CD8-positive, alpha-beta memory T cell (primary cell): ENCODE results near the gene GLUL. TPM values are rescaled to one million over a fixed set of nuclear protein-coding genes. Genes with fewer than 3 reads are reported as not detected.

Source experiments
- CTCF ChIA-PET: fragments of 350-600 bp; sonication (Branson Sonifier 250); formaldehyde crosslinking; loops from one replicate; lab custom pipeline; 2021; ENCODE audit warnings: antibody characterized with exemption; lab: Charles Lee
- POLR2A ChIA-PET: fragments of 350-600 bp; sonication (Branson Sonifier 250); formaldehyde crosslinking; loops from one replicate; lab custom pipeline; 2021; ENCODE audit warnings: antibody characterized with exemption; lab: Charles Lee
- DNase-seq, 5 donors: peaks; one replicate each; pipeline versions ENCODE4 v3.0.0 to v3.0.0-alpha.2; 2020 to 2022; ENCODE audit warnings: mixed read lengths in 1 of 5
- H3K27ac ChIP-seq: one replicate; pipeline ENCODE4 v1.7.0; 2013; ENCODE audit warnings: low read depth, mild to moderate bottlenecking, low read length, moderate library complexity
- H3K27me3 ChIP-seq: 2 replicates; pipeline ENCODE4 v1.7.0; 2013; ENCODE audit warnings: low read length, mild to moderate bottlenecking; ENCODE audit not compliant: insufficient read depth, poor library complexity, severe bottlenecking
- H3K36me3 ChIP-seq: 2 replicates; pipeline ENCODE4 v1.7.0; 2013; ENCODE audit warnings: mild to moderate bottlenecking, low read length, moderate library complexity; ENCODE audit not compliant: insufficient read depth
- H3K4me1 ChIP-seq: 2 replicates; pipeline ENCODE4 v1.7.0; 2013; ENCODE audit warnings: mild to moderate bottlenecking, low read length, moderate library complexity; ENCODE audit not compliant: insufficient read depth
- H3K4me3 ChIP-seq: 2 replicates; pipeline ENCODE4 v1.7.0; 2013; ENCODE audit warnings: mild to moderate bottlenecking, low read length
- H3K9me3 ChIP-seq: 2 replicates; pipeline ENCODE4 v1.7.0; 2013; ENCODE audit warnings: mild to moderate bottlenecking, low read length
- H3K27ac Mint-ChIP-seq, 8 donors: one replicate each; pipeline ENCODE4 v1.8.0; 2020 to 2021; ENCODE audit warnings: mixed read lengths in 8 of 8, mild to moderate bottlenecking in 6 of 8, inconsistent platforms in 3 of 8, moderate library complexity in 3 of 8
- H3K27me3 Mint-ChIP-seq, 2 donors: one replicate each; pipeline ENCODE4 v1.8.0; 2020 to 2021; ENCODE audit warnings: mixed read lengths in 2 of 2, mild to moderate bottlenecking in 1 of 2, moderate library complexity in 1 of 2
- H3K36me3 Mint-ChIP-seq, 3 donors: one replicate each; pipeline ENCODE4 v1.8.0; 2020 to 2021; ENCODE audit warnings: mixed read lengths in 3 of 3, inconsistent platforms in 1 of 3, mild to moderate bottlenecking in 1 of 3
- H3K4me1 Mint-ChIP-seq, 3 donors: one replicate each; pipeline ENCODE4 v1.8.0; 2020 to 2021; ENCODE audit warnings: mixed read lengths in 3 of 3, inconsistent platforms in 1 of 3, mild to moderate bottlenecking in 1 of 3
- H3K4me3 Mint-ChIP-seq, 7 donors: one replicate each; pipeline ENCODE4 v1.8.0; 2020 to 2021; ENCODE audit warnings: mixed read lengths in 7 of 7, mild to moderate bottlenecking in 6 of 7, moderate library complexity in 4 of 7, inconsistent platforms in 2 of 7
- H3K9me3 Mint-ChIP-seq, 5 donors: one replicate each; pipeline ENCODE4 v1.8.0; 2020 to 2022; ENCODE audit warnings: mixed read lengths in 5 of 5, mild to moderate bottlenecking in 3 of 5, moderate library complexity in 2 of 5, inconsistent platforms in 1 of 5
- polyA plus RNA-seq: library from polyadenylated mRNA; unstranded; fragments of 300-500 nt; fragmentation: Illumina TruSeq; gene quantifications from one replicate; pipeline ENCODE4 v1.2.3, GENCODE V29; 2021
- total RNA-seq, 2 experiments: library from RNA; stranded (reverse); gene quantifications; one replicate each; pipeline ENCODE4 v1.2.3, GENCODE V29; 2021

Gene GLUL
- total and polyA plus RNA-seq, 3 experiments from 2014 or later, result 31.2 to 62.9 (median 32.7) TPM

DNA sequence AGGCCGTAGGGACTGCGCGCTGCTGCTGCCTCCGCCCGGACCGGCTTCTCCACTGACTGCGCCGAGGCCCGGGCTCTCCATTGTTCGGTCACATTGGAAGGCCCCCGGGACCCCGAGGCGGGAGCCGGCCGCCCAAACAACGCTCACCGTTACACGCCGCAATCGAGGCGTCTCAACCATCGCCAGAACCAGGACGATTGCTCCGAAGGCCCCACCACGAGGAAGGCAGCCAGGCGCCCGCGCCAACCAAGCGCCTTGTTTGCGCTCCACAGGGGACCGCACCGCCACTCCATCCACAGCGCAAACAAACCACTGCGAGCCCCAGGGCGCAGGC, 595 bp downstream of the GLUL start:
- peak in 1 of 5 donors; percentile 64 for DNase-seq
- H3K4me3 Mint-ChIP-seq, result peak overlapping the region; percentile 88 to 95 (median 92)
- H3K9me3 Mint-ChIP-seq, result no peaks in the 10 kb centered on the region
- peaks cover 0 to 18% (median 3%) of the 10 kb centered on the region in 3 donors for H3K36me3 Mint-ChIP-seq
- peaks cover 17% of the 10 kb centered on the region for H3K36me3 ChIP-seq
- peak overlapping the region; percentile 82 for H3K27ac ChIP-seq
- H3K4me1 Mint-ChIP-seq, result peaks cover 28 to 37% (median 33%) of the 10 kb centered on the region in 3 donors
- no peaks in the 10 kb centered on the region for H3K9me3 ChIP-seq
- peak overlapping the region; percentile 69 for H3K4me3 ChIP-seq
- CTCF ChIA-PET, result interaction anchor here (1.3 kb wide), 1 partner anchor 248 kb away, joined by 4 read pairs; no protein-coding TSS in a partner anchor
- H3K27me3 Mint-ChIP-seq, result peaks cover 6 to 23% of the 10 kb centered on the region in 2 donors
- no peaks in the 10 kb centered on the region for H3K27me3 ChIP-seq
- POLR2A ChIA-PET, result no interaction called here
- peak overlapping the region; percentile 80 to 91 (median 82) for H3K27ac Mint-ChIP-seq
- H3K4me1 ChIP-seq, result peaks cover 10% of the 10 kb centered on the region

GRCh38 chr1:182389619-182390047, 2.0 kb downstream of the GLUL start:
- Mint-ChIP-seq H3K4me1 (peaks cover 28 to 37% (median 33%) of the 10 kb centered on the region in 3 donors), H3K27ac (peak overlapping the region; percentile 55 to 91 (median 86)), H3K36me3 (peaks cover 0 to 30% (median 8%) of the 10 kb centered on the region in 3 donors), H3K9me3 (no peaks in the 10 kb centered on the region), H3K27me3 (peaks cover 4 to 18% of the 10 kb centered on the region in 2 donors), H3K4me3 (peak overlapping the region; percentile 80 to 94 (median 89))
- ChIA-PET CTCF (interaction anchor here (1.3 to 1.9 kb wide), 3 partner anchors 246 to 305 kb away, joined by 3 to 7 read pairs (median 4); no protein-coding TSS in a partner anchor), POLR2A (no interaction called here)
- Histone ChIP-seq H3K27me3 (no peaks in the 10 kb centered on the region), H3K4me1 (peaks cover 10% of the 10 kb centered on the region), H3K27ac (peak overlapping the region; percentile 82), H3K36me3 (peaks cover 24% of the 10 kb centered on the region), H3K9me3 (no peaks in the 10 kb centered on the region), H3K4me3 (peak overlapping the region; percentile 69)
- no peak for DNase-seq

- Mint-ChIP-seq H3K4me3 (peak overlapping the region in 6 of 7 donors; percentile 3 to 94 (median 89)), H3K36me3 (peaks cover 6 to 39% (median 9%) of the 10 kb centered on the region in 3 donors), H3K4me1 (peaks cover 28 to 37% (median 33%) of the 10 kb centered on the region in 3 donors), H3K9me3 (no peaks in the 10 kb centered on the region), H3K27ac (peak overlapping the region in 7 of 8 donors; percentile 40 to 91 (median 87)), H3K27me3 (peaks cover 4 to 18% of the 10 kb centered on the region in 2 donors)
- Histone ChIP-seq H3K4me3 (no peak overlapping the region), H3K27me3 (no peaks in the 10 kb centered on the region), H3K9me3 (no peaks in the 10 kb centered on the region), H3K36me3 (peaks cover 29% of the 10 kb centered on the region), H3K27ac (peak overlapping the region; percentile 82), H3K4me1 (peaks cover 10% of the 10 kb centered on the region)
- CTCF ChIA-PET, result interaction anchor here (1.3 to 1.9 kb wide), 2 partner anchors 245 to 304 kb away, joined by 3 to 7 read pairs; no protein-coding TSS in a partner anchor
- no peak for DNase-seq
- POLR2A ChIA-PET, result no interaction called here
Measured at GRCh38 chr1:182388392-182389134, 3.0 kb downstream of the GLUL start.

DNA sequence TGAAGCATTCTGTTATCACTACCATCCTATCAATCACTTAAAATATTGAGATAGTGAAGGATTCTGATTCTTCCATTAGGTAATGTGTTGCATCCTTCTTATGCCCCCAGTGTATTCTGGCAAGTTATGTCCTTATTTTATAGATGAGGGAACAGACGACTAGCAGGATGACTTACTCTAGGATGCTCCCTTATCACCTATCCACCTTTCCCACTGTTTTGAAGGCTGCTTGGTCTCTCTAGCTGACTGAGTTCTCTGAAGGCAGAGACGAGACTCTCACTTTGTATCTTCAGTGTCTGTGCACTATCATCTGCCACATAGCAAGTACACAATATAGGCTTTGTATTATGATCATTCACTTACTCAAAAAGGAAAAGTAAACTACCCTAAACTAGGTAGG, 4.0 kb downstream of the GLUL start:
- peaks cover 6 to 42% (median 12%) of the 10 kb centered on the region in 3 donors for H3K36me3 Mint-ChIP-seq
- DNase-seq, result no peak
- peak overlapping the region in 1 of 7 donors; percentile 18 for H3K4me3 Mint-ChIP-seq
- H3K4me1 Mint-ChIP-seq, result peaks cover 25 to 34% (median 30%) of the 10 kb centered on the region in 3 donors
- POLR2A ChIA-PET, result no interaction called here
- no peak overlapping the region for H3K4me3 ChIP-seq
- H3K27ac Mint-ChIP-seq, result peak overlapping the region in 2 of 8 donors; percentile 7 to 38
- H3K4me1 ChIP-seq, result peaks cover 10% of the 10 kb centered on the region
- CTCF ChIA-PET, result interaction anchor here (1.9 kb wide), 1 partner anchor 8 kb away, joined by 6 read pairs; no protein-coding TSS in a partner anchor
- peaks cover 29% of the 10 kb centered on the region for H3K36me3 ChIP-seq
- H3K27me3 ChIP-seq, result no peaks in the 10 kb centered on the region
- no peaks in the 10 kb centered on the region for H3K9me3 Mint-ChIP-seq
- no peak overlapping the region for H3K27ac ChIP-seq
- H3K27me3 Mint-ChIP-seq, result peaks cover 4 to 10% of the 10 kb centered on the region in 2 donors
- H3K9me3 ChIP-seq, result no peaks in the 10 kb centered on the region

GRCh38 chr1:182386980-182387379, 4.6 kb downstream of the GLUL start:
- Histone ChIP-seq H3K27me3 (no peaks in the 10 kb centered on the region), H3K27ac (no peak overlapping the region), H3K4me1 (peaks cover 6% of the 10 kb centered on the region), H3K9me3 (no peaks in the 10 kb centered on the region), H3K4me3 (no peak overlapping the region), H3K36me3 (peaks cover 29% of the 10 kb centered on the region)
- Mint-ChIP-seq H3K36me3 (peaks cover 6 to 42% (median 13%) of the 10 kb centered on the region in 3 donors), H3K27me3 (peaks cover 4 to 9% of the 10 kb centered on the region in 2 donors), H3K4me3 (peak overlapping the region in 1 of 7 donors; percentile 17), H3K4me1 (peaks cover 22 to 31% (median 27%) of the 10 kb centered on the region in 3 donors), H3K27ac (peak overlapping the region in 1 of 8 donors; percentile 19), H3K9me3 (no peaks in the 10 kb centered on the region)
- no peak for DNase-seq
- ChIA-PET POLR2A (no interaction called here), CTCF (interaction anchor here (1.9 kb wide), 1 partner anchor 8 kb away, joined by 6 read pairs; no protein-coding TSS in a partner anchor)

GRCh38 chr1:182385885-182386853, 5.4 kb downstream of the GLUL start:
- Histone ChIP-seq H3K27me3 (no peaks in the 10 kb centered on the region), H3K9me3 (no peaks in the 10 kb centered on the region), H3K27ac (no peak overlapping the region), H3K36me3 (peaks cover 29% of the 10 kb centered on the region), H3K4me1 (peaks cover 6% of the 10 kb centered on the region), H3K4me3 (no peak overlapping the region)
- ChIA-PET CTCF (interaction anchor here (1.9 kb wide), 1 partner anchor 9 kb away, joined by 6 read pairs; no protein-coding TSS in a partner anchor), POLR2A (no interaction called here)
- no peaks in the 10 kb centered on the region for H3K9me3 Mint-ChIP-seq
- H3K27me3 Mint-ChIP-seq, result peaks cover 3 to 9% of the 10 kb centered on the region in 2 donors
- H3K27ac Mint-ChIP-seq, result peak overlapping the region in 2 of 8 donors; percentile 19 to 82
- DNase-seq, result no peak
- H3K4me1 Mint-ChIP-seq, result peaks cover 21 to 30% (median 26%) of the 10 kb centered on the region in 3 donors
- peak overlapping the region in 1 of 7 donors; percentile 17 for H3K4me3 Mint-ChIP-seq
- H3K36me3 Mint-ChIP-seq, result peaks cover 6 to 42% (median 13%) of the 10 kb centered on the region in 3 donors

DNA sequence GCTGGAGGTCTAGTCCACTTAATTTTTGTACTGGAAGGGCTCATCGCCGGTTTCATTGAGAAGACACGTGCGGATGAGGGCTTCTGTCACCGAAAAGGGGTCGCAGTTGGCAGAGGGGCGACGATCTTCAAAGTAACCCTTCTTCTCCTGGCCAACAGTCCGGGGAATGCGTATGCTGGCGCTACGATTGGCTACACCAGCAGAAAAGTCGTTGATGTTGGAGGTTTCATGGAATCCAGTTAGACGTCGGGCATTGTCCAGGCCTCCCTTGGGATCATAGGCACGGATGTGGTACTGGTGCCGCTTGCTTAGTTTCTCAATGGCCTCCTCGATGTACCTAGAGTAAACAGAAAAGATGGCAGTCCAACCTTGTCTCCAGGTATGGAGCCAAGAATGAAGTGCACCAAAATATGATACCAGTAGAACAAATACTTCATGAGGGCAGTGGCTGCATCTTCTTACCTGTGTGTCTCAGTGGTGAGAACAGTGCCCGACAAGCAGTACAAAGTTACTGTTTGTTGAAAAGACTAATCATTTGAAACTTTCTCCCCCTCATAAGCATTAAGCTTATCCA, 7.1 kb downstream of the GLUL start:
- Mint-ChIP-seq H3K4me1 (peaks cover 9 to 16% (median 11%) of the 10 kb centered on the region in 3 donors), H3K27me3 (no peaks in the 10 kb centered on the region), H3K36me3 (peaks cover 6 to 42% (median 13%) of the 10 kb centered on the region in 3 donors), H3K4me3 (no peak overlapping the region), H3K27ac (no peak overlapping the region), H3K9me3 (no peaks in the 10 kb centered on the region)
- Histone ChIP-seq H3K27ac (no peak overlapping the region), H3K36me3 (peaks cover 29% of the 10 kb centered on the region), H3K4me1 (no peaks in the 10 kb centered on the region), H3K9me3 (no peaks in the 10 kb centered on the region), H3K27me3 (no peaks in the 10 kb centered on the region), H3K4me3 (no peak overlapping the region)
- ChIA-PET CTCF (no interaction called here), POLR2A (no interaction called here)
- DNase-seq, result no peak
